Measurements from ENCODE around the gene OR5H15.
"Not testable (repeated sequence)": the region's sequence is repeated elsewhere in the genome, so short reads cannot be mapped to it uniquely, and the experiment has no call there.

The OR5H15 gene

DNA sequence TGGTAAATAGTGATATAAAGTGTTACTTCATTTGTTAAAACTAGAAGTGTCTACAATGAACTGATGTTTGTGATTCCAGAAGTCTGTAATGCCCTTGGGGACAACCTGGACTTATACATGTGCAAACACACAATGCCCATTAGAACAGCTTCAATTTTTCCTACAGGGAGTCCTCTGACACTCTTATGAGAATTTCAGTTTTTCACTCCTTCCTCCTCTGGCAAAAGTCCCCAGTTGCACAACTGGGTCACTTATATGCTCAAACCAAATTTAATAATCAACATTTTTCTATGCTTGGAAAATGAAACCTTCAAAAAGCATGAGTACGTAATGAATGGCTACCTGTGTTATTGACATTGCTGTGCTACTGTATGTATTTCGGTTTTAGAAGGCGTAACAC, at the start of gene OR5H15:
Gene OR5H15, plus strand, starts transcription at position 301 of the 400 bp plus-strand sequence. CDS start 2,004 bp downstream, outside the sequence.
- DNase-seq (ENCODE audit: low read depth), result no peak

GRCh38 chr3:98130421-98130820, 36.1 kb upstream of the OR5H15 start, which contains the start of gene OR5H1:
Gene OR5H1 (plus strand): TSS chr3:98130721. CDS start chr3:98132698, 1,977 bp downstream.
- no peak for DNase-seq (ENCODE audit: low read depth)

GRCh38 chr3:98136631-98137030, 29.9 kb upstream of the OR5H15 start:
- DNase-seq (ENCODE audit: low read depth), result no peak

DNA sequence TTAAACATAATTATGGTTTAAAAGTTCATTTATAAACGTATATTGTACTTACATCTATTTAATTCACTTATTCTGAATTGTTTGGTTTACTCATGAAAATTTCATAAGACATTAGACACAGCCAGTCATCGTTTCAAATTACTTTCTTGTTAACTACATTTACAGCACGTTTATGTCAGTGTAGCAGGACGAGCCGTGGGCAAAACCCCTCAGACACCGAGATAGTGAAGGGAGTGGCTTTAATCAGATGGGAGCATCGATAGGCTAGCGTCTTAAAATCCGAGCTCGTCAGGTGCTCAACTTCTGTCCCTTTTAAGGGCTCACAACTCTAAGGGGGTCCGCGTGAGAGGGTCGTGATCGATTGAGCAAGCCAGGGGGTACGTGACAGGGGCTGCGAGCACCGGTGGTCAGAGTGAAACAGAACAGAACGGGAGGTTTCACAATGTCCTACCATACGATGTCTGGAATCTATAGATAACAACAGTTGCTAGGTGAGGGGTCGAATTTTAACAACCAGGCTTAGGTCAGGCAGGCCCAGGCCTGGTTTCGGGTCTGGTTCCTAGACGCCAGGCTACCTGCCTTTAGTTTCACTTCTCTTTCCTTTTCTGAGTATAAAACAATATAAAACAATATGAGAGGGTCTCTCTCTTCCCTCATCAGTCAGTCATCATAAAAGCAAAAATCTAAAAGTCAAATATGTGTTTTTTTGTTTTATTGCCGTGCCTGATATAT, 28.5 kb upstream of the OR5H15 start:
- DNase-seq (ENCODE audit: low read depth), result not testable (repeated sequence)

GRCh38 chr3:98140531-98140930, 26.0 kb upstream of the OR5H15 start:
- no peak for DNase-seq (ENCODE audit: low read depth)

GRCh38 chr3:98147179-98147578, 19.3 kb upstream of the OR5H15 start, which contains the start of gene OR5H14:
Gene OR5H14 (plus strand): TSS chr3:98147479. CDS start chr3:98149386, 1,907 bp downstream.
- DNase-seq (ENCODE audit: low read depth), result no peak

DNA sequence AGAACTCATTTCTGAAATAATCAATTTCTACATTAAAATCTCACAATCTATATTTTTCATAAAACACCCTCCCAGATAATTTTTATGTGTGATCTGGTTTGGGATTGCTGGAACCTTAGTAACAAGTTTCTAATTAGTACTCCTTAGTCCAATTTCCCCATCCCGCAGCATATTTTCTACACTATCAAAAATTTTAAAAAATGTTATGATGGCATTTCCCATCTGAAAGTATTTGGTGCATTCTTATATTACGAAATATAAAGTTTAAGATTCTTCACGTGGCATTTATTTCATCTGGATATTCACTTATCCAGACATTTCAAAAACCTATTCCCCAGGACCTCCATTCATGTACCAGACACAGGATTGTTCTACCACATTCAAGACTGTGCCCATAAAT, 17.7 kb upstream of the OR5H15 start:
- DNase-seq (ENCODE audit: low read depth), result no peak

GRCh38 chr3:98149456-98149855, 17.0 kb upstream of the OR5H15 start:
- DNase-seq (ENCODE audit: low read depth), result not testable (repeated sequence)

- no peak for DNase-seq (ENCODE audit: low read depth)
Observed at GRCh38 chr3:98151241-98151640, 15.3 kb upstream of the OR5H15 start.

GRCh38 chr3:98171071-98171470, 4.6 kb downstream of the OR5H15 start:
- no peak for DNase-seq (ENCODE audit: low read depth)

DNA sequence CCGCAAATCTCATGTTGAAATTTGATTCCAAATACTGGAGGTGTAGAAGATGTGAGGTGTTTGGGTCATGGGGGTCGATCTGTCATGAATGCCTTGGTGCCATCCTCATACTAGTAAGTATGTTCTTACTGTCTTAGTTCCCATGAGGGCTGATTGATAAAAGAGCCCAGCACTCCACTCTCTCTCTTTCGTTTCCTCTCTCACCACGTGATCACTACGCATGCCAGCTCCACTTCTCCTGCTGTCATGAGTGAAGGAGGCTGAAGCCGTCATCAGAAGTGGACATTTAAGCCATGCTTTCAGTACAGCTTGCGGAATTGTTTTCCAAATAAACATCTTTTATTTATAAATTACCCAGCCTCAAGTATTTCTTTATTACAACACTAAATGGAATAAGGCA, 6.1 kb downstream of the OR5H15 start:
- no peak for DNase-seq (ENCODE audit: low read depth)

DNA sequence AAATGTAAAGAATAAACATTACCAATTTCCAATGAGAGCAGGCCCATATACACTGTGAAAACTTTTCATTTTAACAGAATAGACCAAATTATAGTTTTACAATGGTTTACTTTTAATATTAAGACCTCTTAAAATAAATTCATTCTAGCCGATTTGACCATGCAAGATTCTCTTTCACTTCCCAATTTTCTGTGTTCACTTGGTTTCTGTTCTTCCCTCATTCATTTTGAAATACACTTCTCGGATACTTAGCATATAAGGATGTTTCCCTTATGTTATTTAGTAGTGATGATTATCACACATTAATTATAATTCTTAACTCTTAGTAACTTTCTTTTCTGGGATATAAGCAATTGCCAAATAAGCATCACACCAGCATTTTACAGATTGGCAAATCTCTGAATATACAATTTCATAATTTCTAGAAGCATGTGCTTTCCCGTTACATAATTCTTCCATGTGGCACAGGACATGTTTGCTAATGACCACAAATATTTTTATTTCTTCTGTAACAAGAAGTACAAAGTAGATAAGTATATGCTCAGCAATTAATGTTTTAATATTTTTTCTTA, 13.9 kb downstream of the OR5H15 start:
- no peak for DNase-seq (ENCODE audit: low read depth)

GRCh38 chr3:98182196-98182595, 15.7 kb downstream of the OR5H15 start:
- no peak for DNase-seq (ENCODE audit: low read depth)

GRCh38 chr3:98185180-98185579, 18.7 kb downstream of the OR5H15 start:
- DNase-seq (ENCODE audit: low read depth), result no peak

DNA sequence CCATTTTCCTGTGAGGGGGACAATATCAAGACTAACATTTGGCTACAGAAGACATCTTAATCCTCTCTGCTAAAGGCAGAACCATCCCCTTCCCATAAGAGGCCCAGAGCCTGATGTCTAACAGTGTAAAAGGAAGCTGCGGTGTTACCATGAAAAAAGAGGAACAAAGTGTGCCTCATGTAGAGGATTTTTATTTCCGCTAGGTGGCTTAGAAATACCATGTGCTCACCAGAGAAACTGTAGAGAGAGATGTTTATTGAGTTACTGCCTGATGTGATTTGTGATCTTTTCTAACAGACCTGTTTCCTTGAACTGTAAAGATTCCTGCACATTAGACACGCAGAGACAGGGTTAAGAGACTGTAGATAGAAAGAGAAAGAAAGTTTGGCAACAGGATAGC, 22.0 kb downstream of the OR5H15 start:
- DNase-seq (ENCODE audit: low read depth), result no peak

DNA sequence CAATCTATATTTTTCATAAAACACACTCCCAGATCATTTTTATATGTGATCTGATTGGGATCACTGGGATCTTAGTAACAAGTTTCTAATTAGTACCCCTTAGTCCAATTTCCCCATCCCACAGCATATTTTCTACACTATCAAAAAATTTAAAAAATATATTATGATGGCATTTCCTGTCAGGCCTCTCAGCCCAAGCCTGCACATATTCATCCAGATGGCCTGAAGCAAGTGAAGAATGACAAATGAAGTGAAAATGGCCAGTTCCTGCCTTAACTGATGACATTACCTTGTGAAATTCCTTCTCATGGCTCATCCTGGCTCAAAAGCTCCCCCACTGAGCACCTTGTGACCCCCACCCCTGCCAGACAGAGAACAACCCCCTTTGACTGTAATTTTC, 24.4 kb downstream of the OR5H15 start:
- DNase-seq (ENCODE audit: low read depth), result not testable (repeated sequence)

DNA sequence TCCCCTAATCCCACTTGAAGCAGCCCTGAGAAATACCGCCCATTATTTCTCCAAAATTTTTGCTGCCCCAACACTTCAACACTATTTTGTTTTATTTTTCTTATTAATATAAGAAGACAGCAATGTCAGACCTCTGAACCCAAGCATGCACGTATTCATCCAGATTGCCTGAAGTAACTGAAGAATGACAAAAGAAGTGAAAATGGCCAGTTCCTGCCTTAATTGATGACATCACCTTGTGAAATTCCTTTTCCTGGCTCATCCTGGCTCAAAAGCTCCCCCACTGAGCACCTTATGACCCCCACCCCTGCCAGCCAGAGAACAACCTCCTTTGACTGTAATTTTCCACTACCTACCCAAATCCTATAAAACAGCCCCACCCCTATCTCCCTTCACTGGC, 29.8 kb downstream of the OR5H15 start:
- DNase-seq (ENCODE audit: low read depth), result not testable (repeated sequence)

DNA sequence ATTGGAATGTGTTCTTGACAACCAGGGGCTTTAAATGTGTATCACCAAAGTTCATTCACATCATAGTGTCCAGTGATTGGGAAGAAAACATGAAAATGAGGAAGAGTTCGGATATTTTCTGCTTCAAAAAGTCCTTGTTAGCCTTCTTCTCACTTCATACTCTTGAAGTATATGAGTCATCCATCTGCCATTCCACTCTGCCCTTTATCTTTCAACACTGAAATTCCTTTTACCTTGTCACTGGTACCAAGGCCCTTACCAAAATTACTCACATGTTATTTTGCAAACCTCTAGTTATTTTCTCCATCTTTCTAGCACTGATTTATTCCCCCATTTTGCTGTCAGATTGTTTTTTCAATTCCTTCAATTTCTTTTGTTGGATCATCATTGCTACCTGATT, 32.5 kb downstream of the OR5H15 start:
- DNase-seq (ENCODE audit: low read depth), result no peak

- no peak for DNase-seq (ENCODE audit: low read depth)
Observed at GRCh38 chr3:98209244-98209643, 42.7 kb downstream of the OR5H15 start.

- DNase-seq (ENCODE audit: low read depth), result no peak
Observed at GRCh38 chr3:98213276-98213675, 46.8 kb downstream of the OR5H15 start.

- DNase-seq (ENCODE audit: low read depth), result no peak
Observed at GRCh38 chr3:98215051-98215450, 48.6 kb downstream of the OR5H15 start.
